ENCODE data around the gene RPL27A. TPM values are rescaled to one million over a fixed set of nuclear protein-coding genes. Genes with fewer than 3 reads are reported as not detected.

The RPL27A gene
- total RNA-seq, 2 donors from 2014 or later, result 1,114 to 1,791 TPM

GRCh38 chr11:8681837-8682302, 722 bp upstream of the RPL27A start:
- Histone ChIP-seq H3K27me3 (ENCODE audit: control insufficient read depth, insufficient read depth, low read length, poor library complexity, severe bottlenecking) (no peaks in the 10 kb centered on the region), H3K27ac (ENCODE audit: low read depth, low read length) (peak overlapping the region; percentile 92), H3K4me1 (ENCODE audit: control insufficient read depth, insufficient read depth, low read length) (peaks cover 19% of the 10 kb centered on the region), H3K9ac (ENCODE audit: extremely low read depth, low read length, poor library complexity, severe bottlenecking) (peak overlapping the region; percentile 99), H3K9me3 (ENCODE audit: control insufficient read depth, low read length) (no peaks in the 10 kb centered on the region), H3K4me3 (ENCODE audit: low read length) (peak overlapping the region; percentile 100), H3K36me3 (ENCODE audit: control insufficient read depth, insufficient read depth, low read length) (peaks cover 38% of the 10 kb centered on the region)
- no peaks in the 10 kb centered on the region for H3K9me3 Mint-ChIP-seq
- no peak for TF ChIP-seq CTCF (conservative IDR thresholded peaks at IDR 0.05)
- no peak for DNase-seq
- peaks cover 21% of the 10 kb centered on the region for H3K4me1 Mint-ChIP-seq
- H3K4me3 Mint-ChIP-seq, result peak overlapping the region; percentile 96
- 34 to 38% methylated on average over 10 to 14 of the region's 14 CpGs for WGBS, 2 experiments (ENCODE audit: insufficient coverage in 1 of 2, insufficient read length in 1 of 2)
- H3K27me3 Mint-ChIP-seq (ENCODE audit: insufficient read depth), result no peaks in the 10 kb centered on the region
- H3K27ac Mint-ChIP-seq, result peak overlapping the region; percentile 97
- H3K36me3 Mint-ChIP-seq (ENCODE audit: low read depth), result peaks cover 48% of the 10 kb centered on the region

GRCh38 chr11:8683115-8683807, 669 bp downstream of the RPL27A start:
- no peak for DNase-seq
- peak overlapping the region; percentile 87 for H3K27ac ChIP-seq (ENCODE audit: low read depth, low read length)
- 1 to 5% methylated on average over 25 to 27 of the region's 27 CpGs for whole genome bisulfite sequencing, 2 experiments (ENCODE audit: insufficient coverage in 1 of 2, insufficient read length in 1 of 2)
- Mint-ChIP-seq H3K27me3 (ENCODE audit: insufficient read depth) (no peaks in the 10 kb centered on the region), H3K9me3 (no peaks in the 10 kb centered on the region), H3K36me3 (ENCODE audit: low read depth) (peaks cover 53% of the 10 kb centered on the region), H3K27ac (peak overlapping the region; percentile 97), H3K4me1 (peaks cover 30% of the 10 kb centered on the region), H3K4me3 (peak overlapping the region; percentile 96)
- peaks cover 43% of the 10 kb centered on the region for H3K36me3 ChIP-seq (ENCODE audit: control insufficient read depth, insufficient read depth, low read length)
- no peaks in the 10 kb centered on the region for H3K27me3 ChIP-seq (ENCODE audit: control insufficient read depth, insufficient read depth, low read length, poor library complexity, severe bottlenecking)
- H3K4me1 ChIP-seq (ENCODE audit: control insufficient read depth, insufficient read depth, low read length), result peaks cover 25% of the 10 kb centered on the region
- no peak for TF ChIP-seq CTCF (conservative IDR thresholded peaks at IDR 0.05)
- peak overlapping the region; percentile 100 for H3K4me3 ChIP-seq (ENCODE audit: low read length)
- no peaks in the 10 kb centered on the region for H3K9me3 ChIP-seq (ENCODE audit: control insufficient read depth, low read length)
- H3K9ac ChIP-seq (ENCODE audit: extremely low read depth, low read length, poor library complexity, severe bottlenecking), result peak overlapping the region; percentile 99

GRCh38 chr11:8684600-8685290, 2.2 kb downstream of the RPL27A start:
- peak overlapping the region; percentile 97 for H3K27ac Mint-ChIP-seq

More at GRCh38 chr11:8684600-8685290, 2.2 kb downstream of the RPL27A start:
- Histone ChIP-seq H3K4me3 (ENCODE audit: low read length) (peak overlapping the region; percentile 100), H3K9me3 (ENCODE audit: control insufficient read depth, low read length) (no peaks in the 10 kb centered on the region), H3K27me3 (ENCODE audit: control insufficient read depth, insufficient read depth, low read length, poor library complexity, severe bottlenecking) (no peaks in the 10 kb centered on the region), H3K36me3 (ENCODE audit: control insufficient read depth, insufficient read depth, low read length) (peaks cover 50% of the 10 kb centered on the region), H3K4me1 (ENCODE audit: control insufficient read depth, insufficient read depth, low read length) (peaks cover 27% of the 10 kb centered on the region), H3K27ac (ENCODE audit: low read depth, low read length) (no peak overlapping the region), H3K9ac (ENCODE audit: extremely low read depth, low read length, poor library complexity, severe bottlenecking) (peak overlapping the region; percentile 99)
- H3K4me1 Mint-ChIP-seq, result peaks cover 38% of the 10 kb centered on the region
- no peak for DNase-seq
- no peaks in the 10 kb centered on the region for H3K27me3 Mint-ChIP-seq (ENCODE audit: insufficient read depth)
- peaks cover 59% of the 10 kb centered on the region for H3K36me3 Mint-ChIP-seq (ENCODE audit: low read depth)
- TF ChIP-seq CTCF (conservative IDR thresholded peaks at IDR 0.05), result no peak
- no peaks in the 10 kb centered on the region for H3K9me3 Mint-ChIP-seq
- WGBS, 2 experiments (ENCODE audit: insufficient coverage in 1 of 2, insufficient read length in 1 of 2), result 96 to 100% methylated on average over 5 of the region's 6 CpGs
- peak overlapping the region; percentile 96 for H3K4me3 Mint-ChIP-seq

Data from endodermal cell (in vitro differentiated cells).